K562 (cell line): ENCODE measurements around the gene CRIP1. TPM values are rescaled to one million over a fixed set of nuclear protein-coding genes. Genes with fewer than 3 reads are reported as not detected.
A peak's percentile ranks its signal among the peaks of the same experiment; 100 is the strongest.

Experiments used
- ATAC-seq: fragments of 200-7000 bp; cut with Tn5 transposase; 3 replicates; pipeline ENCODE4 v1.9.1; 2020; ENCODE audit warnings: moderate library complexity
- BruUV-seq: library from RNA; stranded (reverse); fragments of 400-500 nt; replicated peaks from 2 replicates; lab custom pipeline; 2021; lab: Mats Ljungman, UMichigan
- CTCF ChIA-PET: fragments of 300-600 bp; formaldehyde crosslinking; extraction: SDS; loops from one replicate; lab custom pipeline; 2021; ENCODE audit warnings: low intra/inter-chr PET ratio; lab: Yijun Ruan, JAX
- POLR2A ChIA-PET: fragments of 300-600, 350-650 bp; sonication (Branson Sonifier 250); formaldehyde crosslinking; extraction: SDS; loops from one replicate; lab custom pipeline; 2021; ENCODE audit warnings: antibody characterized with exemption, inconsistent platforms; lab: Yijun Ruan, JAX
- DNase-seq, 4 experiments: peaks; one replicate each; pipeline versions ENCODE4 v3.0.0 to v3.0.0-alpha.2; 2011 to 2018; ENCODE audit warnings: low spot score in 3 of 4, mixed read lengths in 3 of 4; ENCODE audit errors: extremely low read depth in 1 of 4
- FAIRE-seq: peaks from 2 replicates; lab custom pipeline; 2011; peaks lifted over from hg19 to GRCh38; lab: Jason Lieb, UNC
- H2AFZ ChIP-seq: 2 replicates; pipeline ENCODE4 v1.6.0; 2011; ENCODE audit warnings: low read depth, low read length, control low read depth, inconsistent platforms
- H3K27ac ChIP-seq: fragments of 200-600 bp; 3 replicates; pipeline ENCODE4 v1.8.0; 2011; ENCODE audit warnings: low read depth, mild to moderate bottlenecking, control low read depth, inconsistent platforms, low read length, moderate library complexity, mixed read lengths; ENCODE audit errors: extremely low read depth
- H3K27me3 ChIP-seq, 2 experiments: fragments of 300-600 bp in 1 of 2; 2 replicates in 1 of 2; 3 replicates in 1 of 2; pipeline versions ENCODE4 v1.6.0 to v1.8.0; 2011; ENCODE audit warnings: inconsistent platforms in 2 of 2, low read length in 2 of 2, mild to moderate bottlenecking in 1 of 2, mixed read lengths in 1 of 2, moderate library complexity in 1 of 2; ENCODE audit not compliant: control insufficient read depth in 2 of 2, insufficient read depth in 2 of 2
- H3K36me3 ChIP-seq: fragments of 300-600 bp; 3 replicates; pipeline ENCODE4 v1.8.0; 2011; ENCODE audit warnings: mild to moderate bottlenecking, low read length, inconsistent platforms; ENCODE audit not compliant: control insufficient read depth, insufficient read depth
- H3K4me1 ChIP-seq, 2 experiments: fragments of 200-600 bp in 1 of 2; replicated peaks in 1 of 2; 2 replicates in 1 of 2; 3 replicates in 1 of 2; pipeline versions ENCODE4 v1.5.1 to v1.8.0; 2011; ENCODE audit warnings: inconsistent platforms in 2 of 2, low read length in 2 of 2, mild to moderate bottlenecking in 1 of 2, mixed read lengths in 1 of 2, moderate library complexity in 1 of 2; ENCODE audit not compliant: control insufficient read depth in 2 of 2, insufficient read depth in 2 of 2
- H3K4me2 ChIP-seq: 2 replicates; pipeline ENCODE4 v1.6.1; 2011; ENCODE audit warnings: low read length, control low read depth, inconsistent platforms, mixed read lengths; ENCODE audit not compliant: insufficient read depth
- H3K4me3 ChIP-seq: fragments of 200-600 bp; sonication (generic), shearing (Covaris generic); 2 replicates; pipeline ENCODE4 v1.5.1; 2016; ENCODE audit warnings: control low read depth, inconsistent platforms
- H3K79me2 ChIP-seq: fragments of 200-600 bp; 3 replicates; pipeline ENCODE4 v1.8.0; 2011; ENCODE audit warnings: low read length, inconsistent platforms; ENCODE audit not compliant: control insufficient read depth, insufficient read depth
- H3K9ac ChIP-seq, 2 experiments: 2 replicates each; pipeline versions ENCODE4 v1.6.0 to v1.6.1; 2011; ENCODE audit warnings: low read depth in 2 of 2, low read length in 2 of 2, control low read depth in 1 of 2, inconsistent platforms in 1 of 2, mild to moderate bottlenecking in 1 of 2, mixed read lengths in 1 of 2; ENCODE audit not compliant: insufficient read depth in 1 of 2
- H3K9me1 ChIP-seq: one replicate; pipeline ENCODE4 v1.6.0; 2011; ENCODE audit warnings: inconsistent platforms, mild to moderate bottlenecking, low read length, moderate library complexity; ENCODE audit not compliant: control insufficient read depth, insufficient read depth
- H3K9me3 ChIP-seq: replicated peaks from 2 replicates; pipeline ENCODE4 v1.5.1; 2011; ENCODE audit warnings: low read depth, low read length, inconsistent platforms; ENCODE audit not compliant: control insufficient read depth, insufficient read depth
- H4K20me1 ChIP-seq: replicated peaks from 2 replicates; pipeline ENCODE4 v1.6.1; 2011; ENCODE audit warnings: low read length, inconsistent platforms, mixed read lengths; ENCODE audit not compliant: control insufficient read depth, insufficient read depth
- CBX5 ChIP-seq: IDR thresholded peaks from 2 replicates; pipeline ENCODE4 v1.6.1; 2014; ENCODE audit warnings: low read depth, borderline replicate concordance
- EGR1 ChIP-seq: fragments of 450-650 bp; conservative IDR thresholded peaks from 2 replicates; pipeline ENCODE4 v1.6.1; 2017; ENCODE audit warnings: mild to moderate bottlenecking
- MAZ ChIP-seq, 2 experiments: fragments of 450-650 bp in 1 of 2; sonication (generic) in 1 of 2; formaldehyde crosslinking; IDR thresholded peaks in 1 of 2; conservative IDR thresholded peaks in 1 of 2; 2 replicates each; pipeline versions ENCODE4 v1.4.0 to v1.5.0; 2020; ENCODE audit warnings: mild to moderate bottlenecking in 1 of 2, missing genetic modification reagents in 1 of 2
- RBM39 ChIP-seq: fragments of 200-400 bp; formaldehyde crosslinking; optimal IDR thresholded peaks from 2 replicates; pipeline ENCODE3; 2018; ENCODE audit warnings: low read depth, low read length
- SRF ChIP-seq, 2 experiments: fragments of 250-450, 450-650 bp in 1 of 2; sonication (Bioruptor Pico) in 1 of 2; sonication (generic) in 1 of 2; formaldehyde crosslinking; IDR thresholded peaks; 2 replicates each; pipeline versions ENCODE4 v1.5.0 to v1.5.1; 2020 to 2022; ENCODE audit warnings: mild to moderate bottlenecking in 1 of 2, missing genetic modification reagents in 1 of 2
- ZBTB7A ChIP-seq: IDR thresholded peaks from 2 replicates; pipeline ENCODE4 v1.6.1; 2011; ENCODE audit warnings: low read depth, mild to moderate bottlenecking, low read length, moderate library complexity, borderline replicate concordance; ENCODE audit not compliant: control insufficient read depth
- WGBS: fragments of 100-300 bp; shearing (Covaris generic); methylation state at CpG from one replicate; pipeline ENCODE4 v1.1.6; 2016; ENCODE audit warnings: low coverage, mixed read lengths; ENCODE audit not compliant: insufficient coverage; ENCODE audit errors: missing lambda C conversion rate; 5-methylcytosine and 5-hydroxymethylcytosine counted together
- in situ Hi-C: fragments of 300-500 bp; cut with MboI; formaldehyde crosslinking; loops from 4 replicates; pipeline ENCODE4 v1.15.0; 2018; ENCODE audit warnings: inconsistent platforms, mixed read lengths
- intact Hi-C: fragments of 100-400 bp; cut with micrococcal nuclease; formaldehyde crosslinking; loops from 2 replicates; pipeline ENCODE4 v1.14.2; 2022
- polyA plus RNA-seq, 8 experiments: library from polyadenylated mRNA; depleted of rRNA in 4 of 8; stranded (reverse) in 5 of 8; unstranded in 3 of 8; fragments of >200 nt; fragmentation: Nextera tagmentation in 2 of 8; fragmentation: Illumina TruSeq in 1 of 8; extraction: Ambion mirVana in 2 of 8; extraction: Trizol in 1 of 8; gene quantifications; 2 replicates each; pipeline versions ENCODE4 v1.2.1 to v1.2.3, GENCODE V29; 2011 to 2014; ENCODE audit warnings: inconsistent platforms in 1 of 8, missing spikeins in 1 of 8
- total RNA-seq, 7 experiments: library from RNA; depleted of rRNA in 6 of 7; stranded (reverse); fragments of >200 nt in 6 of 7; fragmentation: Illumina TruSeq in 2 of 7; extraction: Trizol in 2 of 7; gene quantifications; 2 replicates each; pipeline versions ENCODE4 v1.2.1 to v1.2.3, GENCODE V29; 2011 to 2021; ENCODE audit warnings: low replicate concordance in 1 of 7
- TF ChIP-seq, protein P1 (sequence below), 2 experiments: fragments of 200-800 bp in 1 of 2; sonication (Bioruptor generic) in 1 of 2; sonication (generic) in 1 of 2; formaldehyde crosslinking in 1 of 2; IDR thresholded peaks in 1 of 2; conservative IDR thresholded peaks in 1 of 2; 2 replicates each; pipeline versions ENCODE4 v1.5.0 to v1.6.1; 2016 to 2020; ENCODE audit warnings: missing compliant biosample characterization in 1 of 2, missing genetic modification characterization in 1 of 2, missing genetic modification reagents in 1 of 2
- TF ChIP-seq, protein P2 (sequence below), 2 experiments: IDR thresholded peaks; 2 replicates each; pipeline ENCODE4 v1.6.1; 2011; ENCODE audit warnings: borderline replicate concordance in 1 of 2, control low read depth in 1 of 2, low read depth in 1 of 2, low read length in 1 of 2, mild to moderate bottlenecking in 1 of 2, mixed read lengths in 1 of 2, moderate library complexity in 1 of 2; ENCODE audit not compliant: insufficient read depth in 1 of 2, insufficient read length in 1 of 2, poor library complexity in 1 of 2, severe bottlenecking in 1 of 2; ENCODE audit errors: extremely low read depth in 1 of 2
- TF ChIP-seq, protein P3 (sequence below): fragments of 200-800 bp; sonication (Bioruptor generic); IDR thresholded peaks from 2 replicates; pipeline ENCODE4 v1.6.1; 2017; ENCODE audit warnings: missing genetic modification characterization, missing compliant biosample characterization

Gene CRIP1
- total and polyA plus RNA-seq, 9 of the 15 experiments (the other 6 are each of a cell fraction or from before 2014, with no cell fraction given): 0.11 to 0.58 (median 0.14) TPM; not detected in 6

DNA sequence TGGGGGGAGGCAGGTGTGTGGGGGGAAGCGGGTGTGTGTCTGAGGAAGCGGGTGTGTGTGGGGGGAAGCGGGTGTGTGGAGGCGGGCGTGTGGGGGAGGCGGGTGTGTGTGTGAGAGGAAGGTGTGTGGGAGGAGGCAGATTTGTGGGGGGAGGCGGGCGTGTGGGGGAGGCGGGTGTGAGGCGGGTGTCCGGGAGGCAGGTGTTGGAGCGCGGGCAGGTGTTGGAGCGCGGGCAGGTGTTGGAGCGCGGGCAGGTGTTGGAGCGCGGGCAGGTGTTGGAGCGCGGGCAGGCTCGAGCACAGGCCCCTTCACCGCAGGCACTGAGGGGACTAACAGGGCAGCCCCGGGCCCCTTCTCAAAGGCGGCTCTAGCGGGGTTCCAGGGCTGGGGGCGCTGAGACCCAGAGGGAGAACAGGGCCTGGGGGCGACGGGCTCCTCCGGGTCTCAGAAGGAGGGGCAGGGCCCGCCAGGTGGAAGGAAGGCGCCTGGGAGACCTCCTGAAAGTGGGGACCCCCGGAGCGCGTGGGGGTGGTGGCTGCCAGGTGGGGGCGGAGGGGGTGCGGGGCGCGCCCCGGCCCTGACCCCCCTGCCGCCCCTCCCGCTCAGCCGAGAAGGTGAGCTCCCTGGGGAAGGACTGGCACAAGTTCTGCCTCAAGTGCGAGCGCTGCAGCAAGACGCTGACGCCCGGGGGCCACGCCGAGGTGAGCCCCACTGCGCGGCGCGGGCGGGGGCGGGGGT, 8.9 kb upstream of the CRIP1 start:
- no peak for FAIRE-seq
- TF ChIP-seq MAZ (CRISPR knock-in tag; conservative IDR thresholded peaks at IDR 0.05 in 1 of 2, IDR thresholded peaks at IDR 0.05 in 1 of 2) (no peak), RBM39 (no peak), CBX5 (no peak), EGR1 (0 out of 2 replicates have a peak, but pooled peaks have one; percentile 6), SRF (CRISPR knock-in tag; IDR thresholded peaks at IDR 0.05) (no peak), ZBTB7A (0 out of 2 replicates have a peak, but pooled peaks have one; percentile 39)
- TF ChIP-seq, protein P1, sequence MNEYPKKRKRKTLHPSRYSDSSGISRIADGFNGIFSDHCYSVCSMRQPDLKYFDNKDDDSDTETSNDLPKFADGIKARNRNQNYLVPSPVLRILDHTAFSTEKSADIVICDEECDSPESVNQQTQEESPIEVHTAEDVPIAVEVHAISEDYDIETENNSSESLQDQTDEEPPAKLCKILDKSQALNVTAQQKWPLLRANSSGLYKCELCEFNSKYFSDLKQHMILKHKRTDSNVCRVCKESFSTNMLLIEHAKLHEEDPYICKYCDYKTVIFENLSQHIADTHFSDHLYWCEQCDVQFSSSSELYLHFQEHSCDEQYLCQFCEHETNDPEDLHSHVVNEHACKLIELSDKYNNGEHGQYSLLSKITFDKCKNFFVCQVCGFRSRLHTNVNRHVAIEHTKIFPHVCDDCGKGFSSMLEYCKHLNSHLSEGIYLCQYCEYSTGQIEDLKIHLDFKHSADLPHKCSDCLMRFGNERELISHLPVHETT (CRISPR knock-in tag; conservative IDR thresholded peaks at IDR 0.05 in 1 of 2, IDR thresholded peaks at IDR 0.05 in 1 of 2): no peak
- TF ChIP-seq, protein P2, sequence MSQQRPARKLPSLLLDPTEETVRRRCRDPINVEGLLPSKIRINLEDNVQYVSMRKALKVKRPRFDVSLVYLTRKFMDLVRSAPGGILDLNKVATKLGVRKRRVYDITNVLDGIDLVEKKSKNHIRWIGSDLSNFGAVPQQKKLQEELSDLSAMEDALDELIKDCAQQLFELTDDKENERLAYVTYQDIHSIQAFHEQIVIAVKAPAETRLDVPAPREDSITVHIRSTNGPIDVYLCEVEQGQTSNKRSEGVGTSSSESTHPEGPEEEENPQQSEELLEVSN (IDR thresholded peaks at IDR 0.05; ENCODE audit: borderline replicate concordance in 1 of 2, extremely low read depth in 1 of 2, insufficient read depth in 1 of 2, insufficient read length in 1 of 2, low read depth in 1 of 2, low read length in 1 of 2, poor library complexity in 1 of 2, severe bottlenecking in 1 of 2): peak in 1 of 2 experiments; percentile 39
- TF ChIP-seq, protein P3, sequence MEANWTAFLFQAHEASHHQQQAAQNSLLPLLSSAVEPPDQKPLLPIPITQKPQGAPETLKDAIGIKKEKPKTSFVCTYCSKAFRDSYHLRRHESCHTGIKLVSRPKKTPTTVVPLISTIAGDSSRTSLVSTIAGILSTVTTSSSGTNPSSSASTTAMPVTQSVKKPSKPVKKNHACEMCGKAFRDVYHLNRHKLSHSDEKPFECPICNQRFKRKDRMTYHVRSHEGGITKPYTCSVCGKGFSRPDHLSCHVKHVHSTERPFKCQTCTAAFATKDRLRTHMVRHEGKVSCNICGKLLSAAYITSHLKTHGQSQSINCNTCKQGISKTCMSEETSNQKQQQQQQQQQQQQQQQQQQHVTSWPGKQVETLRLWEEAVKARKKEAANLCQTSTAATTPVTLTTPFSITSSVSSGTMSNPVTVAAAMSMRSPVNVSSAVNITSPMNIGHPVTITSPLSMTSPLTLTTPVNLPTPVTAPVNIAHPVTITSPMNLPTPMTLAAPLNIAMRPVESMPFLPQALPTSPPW (CRISPR knock-in tag): 0 out of 2 replicates have a peak, but pooled peaks have one; percentile 17
- TF ChIP-seq, all 486 proteins: peak for 4
- peak; percentile 35 to 73 (median 62) for DNase-seq
- intact Hi-C loops (loop anchor here (10.0 kb wide), 1 partner anchor 47 kb away; the partner anchor contains the start of gene TMEM121), in situ Hi-C loops (no loop called here)
- no peak overlapping the region for H3K4me2 ChIP-seq
- peaks cover 0 to 7% of the 10 kb centered on the region in 2 experiments; a peak in 1 of 5 replicates for H3K27me3 ChIP-seq
- H3K4me1 ChIP-seq: peaks cover 5 to 94% of the 10 kb centered on the region in 2 experiments
- ATAC-seq: no peak
- no peak overlapping the region for H2AFZ ChIP-seq
- H3K27ac ChIP-seq: no peak overlapping the region
- WGBS: 7% methylated on average over 13 of the region's 56 CpGs
- no peaks in the 10 kb centered on the region for H3K9me1 ChIP-seq
- CTCF ChIA-PET: no interaction called here
- no peaks in the 10 kb centered on the region for H3K79me2 ChIP-seq
- H4K20me1 ChIP-seq: no peaks in the 10 kb centered on the region; the same call in 1 of the 2 replicates
- H3K9me3 ChIP-seq: no peaks in the 10 kb centered on the region
- POLR2A ChIA-PET: interaction anchor here (0.5 kb wide), 1 partner anchor 29 kb away, joined by 4 read pairs; no protein-coding TSS in a partner anchor
- H3K4me3 ChIP-seq: no peak overlapping the region
- BruUV-seq: no TSS peak
- H3K9ac ChIP-seq: no peak overlapping the region
- no peaks in the 10 kb centered on the region for H3K36me3 ChIP-seq
